Esophagus squamous epithelium (tissue), 5 donors: Measurements from ENCODE around the gene SLC25A13. TPM values are rescaled to one million over a fixed set of nuclear protein-coding genes. Genes with fewer than 3 reads are reported as not detected.

Source experiments
- DNase-seq: peaks from one replicate; lab custom pipeline; 2025; lab: John Stamatoyannopoulos, UW
- H3K27ac ChIP-seq, 4 donors: fragments of 200-600 bp; sonication (generic); one replicate each; pipeline ENCODE4 v1.5.1; 2016 to 2019; ENCODE audit warnings: mild to moderate bottlenecking in 1 of 4
- H3K27me3 ChIP-seq, 4 donors: fragments of 200-600 bp; sonication (generic); 1 replicate in 3 of 4; 2 replicates in 1 of 4; pipeline versions ENCODE4 v1.5.1 to v1.6.0; 2017 to 2021; ENCODE audit warnings: antibody characterized with exemption in 1 of 4
- H3K36me3 ChIP-seq, 3 donors: fragments of 200-600 bp; sonication (generic); one replicate each; pipeline ENCODE4 v1.5.1; 2016 to 2019
- H3K4me1 ChIP-seq, 3 donors: fragments of 200-600 bp; sonication (generic); one replicate each; pipeline ENCODE4 v1.5.1; 2017 to 2019
- H3K4me3 ChIP-seq, 4 donors: fragments of 200-600 bp; sonication (generic); 1 replicate in 3 of 4; 2 replicates in 1 of 4; pipeline ENCODE4 v1.5.1; 2016 to 2019; ENCODE audit warnings: mild to moderate bottlenecking in 2 of 4, moderate library complexity in 1 of 4
- H3K9me3 ChIP-seq, 3 donors: fragments of 200-600 bp; sonication (generic); one replicate each; pipeline ENCODE4 v1.5.1; 2016 to 2019
- POLR2A ChIP-seq, 4 donors: fragments of 450-650 bp; IDR thresholded peaks; one replicate each; pipeline ENCODE4 v1.6.1; 2017; ENCODE audit warnings: antibody characterized with exemption in 4 of 4, mild to moderate bottlenecking in 4 of 4, moderate library complexity in 3 of 4
- WGBS, 2 donors: methylation state at CpG; one replicate each; pipeline ENCODE4 v1.1.5; 2018; 5-methylcytosine and 5-hydroxymethylcytosine counted together
- intact Hi-C: fragments of 100-400 bp; cut with DNase I; formaldehyde crosslinking; loops from one replicate; pipeline ENCODE4 v1.15.0; 2022
- total RNA-seq, 4 donors: library from RNA; depleted of rRNA; stranded (reverse); fragments of >200 nt; gene quantifications; one replicate each; pipeline ENCODE4 v1.1.0, GENCODE V29; 2016
- TF ChIP-seq, protein P1 (sequence below), 6 experiments: fragments of 450-650 bp in 4 of 6; fragments of 200-600 bp in 2 of 6; sonication (generic) in 2 of 6; IDR thresholded peaks; one replicate each; pipeline ENCODE4 v1.5.1; 2016 to 2019; ENCODE audit warnings: antibody characterized with exemption in 6 of 6, mild to moderate bottlenecking in 4 of 6, moderate library complexity in 4 of 6
- donor health status: DM: yes; HTN: yes; CAD: no.

SLC25A13 gene
- total RNA-seq, 4 donors from 2014 or later: 12.7 to 37.3 (median 23.0) TPM

GRCh38 chr7:96184783-96185182 is 137.1 kb downstream of the SLC25A13 start:
- no peak for DNase-seq
- no peak for TF ChIP-seq POLR2A (IDR thresholded peaks at IDR 0.05)
- TF ChIP-seq, protein P1, sequence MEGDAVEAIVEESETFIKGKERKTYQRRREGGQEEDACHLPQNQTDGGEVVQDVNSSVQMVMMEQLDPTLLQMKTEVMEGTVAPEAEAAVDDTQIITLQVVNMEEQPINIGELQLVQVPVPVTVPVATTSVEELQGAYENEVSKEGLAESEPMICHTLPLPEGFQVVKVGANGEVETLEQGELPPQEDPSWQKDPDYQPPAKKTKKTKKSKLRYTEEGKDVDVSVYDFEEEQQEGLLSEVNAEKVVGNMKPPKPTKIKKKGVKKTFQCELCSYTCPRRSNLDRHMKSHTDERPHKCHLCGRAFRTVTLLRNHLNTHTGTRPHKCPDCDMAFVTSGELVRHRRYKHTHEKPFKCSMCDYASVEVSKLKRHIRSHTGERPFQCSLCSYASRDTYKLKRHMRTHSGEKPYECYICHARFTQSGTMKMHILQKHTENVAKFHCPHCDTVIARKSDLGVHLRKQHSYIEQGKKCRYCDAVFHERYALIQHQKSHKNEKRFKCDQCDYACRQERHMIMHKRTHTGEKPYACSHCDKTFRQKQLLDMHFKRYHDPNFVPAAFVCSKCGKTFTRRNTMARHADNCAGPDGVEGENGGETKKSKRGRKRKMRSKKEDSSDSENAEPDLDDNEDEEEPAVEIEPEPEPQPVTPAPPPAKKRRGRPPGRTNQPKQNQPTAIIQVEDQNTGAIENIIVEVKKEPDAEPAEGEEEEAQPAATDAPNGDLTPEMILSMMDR (IDR thresholded peaks at IDR 0.05): no peak
- H3K27ac ChIP-seq: no peak overlapping the region
- 44 to 61% methylated on average over 2 of the region's 2 CpGs for WGBS, 2 donors
- peaks cover 0 to 63% (median 5%) of the 10 kb centered on the region in 3 donors for H3K36me3 ChIP-seq
- no peak overlapping the region for H3K4me3 ChIP-seq
- intact Hi-C loops: no loop called here
- H3K4me1 ChIP-seq: peaks cover 0 to 32% (median 3%) of the 10 kb centered on the region in 3 donors
- H3K9me3 ChIP-seq: no peaks in the 10 kb centered on the region
- no peaks in the 10 kb centered on the region for H3K27me3 ChIP-seq

- WGBS, 2 donors: 82 to 89% methylated on average over 4 to 5 of the region's 5 CpGs
- Histone ChIP-seq H3K36me3 (peaks cover 0 to 50% (median 5%) of the 10 kb centered on the region in 3 donors), H3K4me1 (peaks cover 0 to 41% (median 3%) of the 10 kb centered on the region in 3 donors), H3K27me3 (no peaks in the 10 kb centered on the region), H3K4me3 (no peak overlapping the region), H3K27ac (peak overlapping the region in 1 of 4 donors; percentile 4), H3K9me3 (no peaks in the 10 kb centered on the region)
- no peak for DNase-seq
- no peak for TF ChIP-seq POLR2A (IDR thresholded peaks at IDR 0.05)
- TF ChIP-seq, protein P1 (IDR thresholded peaks at IDR 0.05): no peak
- intact Hi-C loops: no loop called here
Measured at GRCh38 chr7:96183163-96183670, 138.7 kb downstream of the SLC25A13 start.

GRCh38 chr7:96182424-96183158 is 139.3 kb downstream of the SLC25A13 start:
- peaks cover 0 to 37% (median 3%) of the 10 kb centered on the region in 3 donors for H3K4me1 ChIP-seq
- peaks cover 0 to 50% (median 5%) of the 10 kb centered on the region in 3 donors for H3K36me3 ChIP-seq
- no peak overlapping the region for H3K4me3 ChIP-seq
- H3K9me3 ChIP-seq: no peaks in the 10 kb centered on the region
- 35 to 46% methylated on average over 5 of the region's 5 CpGs for WGBS, 2 donors
- no peak for TF ChIP-seq POLR2A (IDR thresholded peaks at IDR 0.05)
- TF ChIP-seq, protein P1 (IDR thresholded peaks at IDR 0.05): no peak
- no peak for DNase-seq
- no peaks in the 10 kb centered on the region for H3K27me3 ChIP-seq
- intact Hi-C loops: no loop called here
- H3K27ac ChIP-seq: peak overlapping the region in 1 of 4 donors; percentile 4

DNA sequence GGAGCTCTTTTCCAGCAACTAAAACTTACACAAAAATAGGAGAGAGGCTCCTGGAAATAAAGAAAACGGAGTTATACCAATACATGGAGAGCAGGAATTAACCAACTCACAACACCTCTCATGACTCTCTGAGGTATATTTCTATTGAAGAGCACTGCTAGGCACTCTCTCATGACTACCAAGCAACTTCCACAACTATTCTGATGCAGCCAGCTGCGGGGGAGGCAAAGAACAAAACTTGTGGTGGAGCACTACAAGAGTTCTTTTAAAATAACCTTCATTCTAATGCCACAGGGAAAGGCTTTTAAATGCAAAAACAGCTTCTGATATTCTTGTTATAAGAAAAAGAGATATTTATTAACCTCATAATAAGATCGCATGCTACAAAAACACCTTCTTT is 140.7 kb downstream of the SLC25A13 start:
- Histone ChIP-seq H3K36me3 (peaks cover 0 to 55% (median 5%) of the 10 kb centered on the region in 3 donors), H3K4me1 (peaks cover 0 to 37% (median 3%) of the 10 kb centered on the region in 3 donors), H3K9me3 (no peaks in the 10 kb centered on the region), H3K27me3 (no peaks in the 10 kb centered on the region), H3K27ac (no peak overlapping the region), H3K4me3 (no peak overlapping the region)
- DNase-seq: no peak
- intact Hi-C loops: no loop called here
- no peak for TF ChIP-seq POLR2A (IDR thresholded peaks at IDR 0.05)
- TF ChIP-seq, protein P1 (IDR thresholded peaks at IDR 0.05): no peak
- WGBS, 2 donors: 92 to 93% methylated on average over 3 of the region's 3 CpGs

DNA sequence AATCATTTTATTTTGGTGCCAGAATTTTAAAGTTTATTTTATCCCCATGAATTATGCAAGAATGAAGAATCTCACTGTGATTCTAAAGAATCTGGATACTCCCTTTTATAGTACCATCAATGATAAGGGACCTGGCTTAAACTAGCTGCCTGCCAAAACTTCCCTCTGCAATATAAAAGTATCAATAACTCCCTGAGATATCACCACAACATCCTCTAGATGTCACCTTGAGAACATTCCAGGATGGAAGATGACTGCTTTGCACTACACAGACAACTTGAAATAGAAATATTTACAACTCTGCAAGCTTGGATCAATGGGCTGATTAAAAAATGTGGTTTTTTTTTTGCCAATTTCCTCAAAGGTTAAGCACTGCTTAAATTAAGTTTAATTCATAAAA is 142.1 kb downstream of the SLC25A13 start:
- Histone ChIP-seq H3K27ac (no peak overlapping the region), H3K9me3 (no peaks in the 10 kb centered on the region), H3K4me3 (no peak overlapping the region), H3K27me3 (no peaks in the 10 kb centered on the region), H3K4me1 (peaks cover 0 to 32% (median 3%) of the 10 kb centered on the region in 3 donors), H3K36me3 (peaks cover 0 to 55% (median 5%) of the 10 kb centered on the region in 3 donors)
- no peak for DNase-seq
- intact Hi-C loops: no loop called here
- TF ChIP-seq, protein P1 (IDR thresholded peaks at IDR 0.05): no peak
- TF ChIP-seq POLR2A (IDR thresholded peaks at IDR 0.05): no peak
